ENCODE measurements around the gene HSPA1L. TPM values are rescaled to one million over a fixed set of nuclear protein-coding genes. Genes with fewer than 3 reads are reported as not detected.
A peak's percentile ranks its signal among the peaks of the same experiment; 100 is the strongest.

Gene HSPA1L
- total and polyA plus RNA-seq, 5 donors from 2014 or later = 2.2 to 5.5 (median 3.8) TPM

GRCh38 chr6:31768363-31769257 lies 46.5 kb downstream of the HSPA1L start:
- H3K27ac Mint-ChIP-seq = peak overlapping the region in 1 of 3 donors; percentile 42

GRCh38 chr6:31767096-31767645 lies 47.9 kb downstream of the HSPA1L start:
- Mint-ChIP-seq H3K4me1 (peaks cover 12 to 26% (median 17%) of the 10 kb centered on the region in 4 donors), H3K27ac (peak overlapping the region in 1 of 3 donors; percentile 23), H3K36me3 (peaks cover 3% of the 10 kb centered on the region), H3K4me3 (no peak overlapping the region), H3K27me3 (no peaks in the 10 kb centered on the region), H3K9me3 (peaks cover 0 to 1% (median 0%) of the 10 kb centered on the region in 7 donors)
- ATAC-seq (ENCODE audit: low read depth in 2 of 2) (no peak), DNase-seq (no peak)
- Histone ChIP-seq H3K4me1 (ENCODE audit: control insufficient read depth, insufficient read depth, low read length, poor library complexity, severe bottlenecking) (peaks cover 18% of the 10 kb centered on the region), H3K9me3 (ENCODE audit: control insufficient read depth in 2 of 2, low read length in 2 of 2) (no peaks in the 10 kb centered on the region), H3K36me3 (ENCODE audit: control insufficient read depth, insufficient read depth, low read length) (no peaks in the 10 kb centered on the region), H3K4me3 (ENCODE audit: low read depth, low read length) (no peak overlapping the region), H3K27ac (ENCODE audit: insufficient read depth, low read length, poor library complexity, severe bottlenecking) (no peak overlapping the region), H3K27me3 (ENCODE audit: control insufficient read depth, insufficient read depth, low read length) (no peaks in the 10 kb centered on the region)

More at GRCh38 chr6:31768363-31769257, 46.5 kb downstream of the HSPA1L start:
- no peak overlapping the region for H3K4me3 ChIP-seq (ENCODE audit: low read depth, low read length)
- ATAC-seq (ENCODE audit: low read depth in 2 of 2) (no peak), DNase-seq (no peak)
- no peaks in the 10 kb centered on the region for H3K27me3 Mint-ChIP-seq
- no peaks in the 10 kb centered on the region for H3K36me3 Mint-ChIP-seq
- H3K4me1 ChIP-seq (ENCODE audit: control insufficient read depth, insufficient read depth, low read length, poor library complexity, severe bottlenecking) = peaks cover 32% of the 10 kb centered on the region
- no peaks in the 10 kb centered on the region for H3K9me3 ChIP-seq (ENCODE audit: control insufficient read depth in 2 of 2, low read length in 2 of 2)
- no peaks in the 10 kb centered on the region for H3K36me3 ChIP-seq (ENCODE audit: control insufficient read depth, insufficient read depth, low read length)
- H3K27ac ChIP-seq (ENCODE audit: insufficient read depth, low read length, poor library complexity, severe bottlenecking) = no peak overlapping the region
- no peak overlapping the region for H3K4me3 Mint-ChIP-seq
- no peaks in the 10 kb centered on the region for H3K27me3 ChIP-seq (ENCODE audit: control insufficient read depth, insufficient read depth, low read length)
- peaks cover 11 to 39% (median 18%) of the 10 kb centered on the region in 4 donors for H3K4me1 Mint-ChIP-seq
- peaks cover 0 to 1% (median 0%) of the 10 kb centered on the region in 7 donors for H3K9me3 Mint-ChIP-seq

GRCh38 chr6:31765910-31766794 lies 48.9 kb downstream of the HSPA1L start:
- Mint-ChIP-seq H3K9me3 (peaks cover 0 to 1% (median 0%) of the 10 kb centered on the region in 7 donors), H3K36me3 (peaks cover 4% of the 10 kb centered on the region), H3K27me3 (no peaks in the 10 kb centered on the region), H3K4me3 (no peak overlapping the region), H3K4me1 (peaks cover 9 to 19% (median 12%) of the 10 kb centered on the region in 4 donors), H3K27ac (no peak overlapping the region)
- DNase-seq = no peak
- no peak for ATAC-seq (ENCODE audit: low read depth in 2 of 2)
- peaks cover 8% of the 10 kb centered on the region for H3K4me1 ChIP-seq (ENCODE audit: control insufficient read depth, insufficient read depth, low read length, poor library complexity, severe bottlenecking)
- H3K36me3 ChIP-seq (ENCODE audit: control insufficient read depth, insufficient read depth, low read length) = no peaks in the 10 kb centered on the region
- no peaks in the 10 kb centered on the region for H3K27me3 ChIP-seq (ENCODE audit: control insufficient read depth, insufficient read depth, low read length)
- H3K4me3 ChIP-seq (ENCODE audit: low read depth, low read length) = no peak overlapping the region
- H3K9me3 ChIP-seq (ENCODE audit: control insufficient read depth in 2 of 2, low read length in 2 of 2) = no peaks in the 10 kb centered on the region
- H3K27ac ChIP-seq (ENCODE audit: insufficient read depth, low read length, poor library complexity, severe bottlenecking) = no peak overlapping the region

GRCh38 chr6:31765559-31765909 lies 49.5 kb downstream of the HSPA1L start:
- H3K9me3 ChIP-seq (ENCODE audit: control insufficient read depth in 2 of 2, low read length in 2 of 2) = no peaks in the 10 kb centered on the region

GRCh38 chr6:31764198-31764597 lies 50.9 kb downstream of the HSPA1L start:
- ATAC-seq (ENCODE audit: low read depth in 2 of 2) = no peak
- H3K4me3 Mint-ChIP-seq = no peak overlapping the region

More at GRCh38 chr6:31765559-31765909, 49.5 kb downstream of the HSPA1L start:
- Mint-ChIP-seq H3K4me3 (no peak overlapping the region), H3K27me3 (no peaks in the 10 kb centered on the region), H3K4me1 (peaks cover 9 to 15% (median 11%) of the 10 kb centered on the region in 4 donors), H3K36me3 (peaks cover 7% of the 10 kb centered on the region), H3K27ac (peak overlapping the region in 2 of 3 donors; percentile 47 to 55), H3K9me3 (peaks cover 0 to 1% (median 0%) of the 10 kb centered on the region in 7 donors)
- Histone ChIP-seq H3K4me3 (ENCODE audit: low read depth, low read length) (no peak overlapping the region), H3K4me1 (ENCODE audit: control insufficient read depth, insufficient read depth, low read length, poor library complexity, severe bottlenecking) (peaks cover 3% of the 10 kb centered on the region), H3K27ac (ENCODE audit: insufficient read depth, low read length, poor library complexity, severe bottlenecking) (no peak overlapping the region), H3K27me3 (ENCODE audit: control insufficient read depth, insufficient read depth, low read length) (no peaks in the 10 kb centered on the region), H3K36me3 (ENCODE audit: control insufficient read depth, insufficient read depth, low read length) (no peaks in the 10 kb centered on the region)
- ATAC-seq (ENCODE audit: low read depth in 2 of 2) = no peak
- DNase-seq = no peak

GRCh38 chr6:31763619-31763940 lies 51.5 kb downstream of the HSPA1L start:
- Histone ChIP-seq H3K9me3 (ENCODE audit: control insufficient read depth in 2 of 2, low read length in 2 of 2) (no peaks in the 10 kb centered on the region), H3K4me3 (ENCODE audit: low read depth, low read length) (no peak overlapping the region), H3K4me1 (ENCODE audit: control insufficient read depth, insufficient read depth, low read length, poor library complexity, severe bottlenecking) (no peaks in the 10 kb centered on the region), H3K27me3 (ENCODE audit: control insufficient read depth, insufficient read depth, low read length) (no peaks in the 10 kb centered on the region), H3K36me3 (ENCODE audit: control insufficient read depth, insufficient read depth, low read length) (no peaks in the 10 kb centered on the region), H3K27ac (ENCODE audit: insufficient read depth, low read length, poor library complexity, severe bottlenecking) (no peak overlapping the region)
- H3K9me3 Mint-ChIP-seq = no peaks in the 10 kb centered on the region
- H3K4me3 Mint-ChIP-seq = no peak overlapping the region
- H3K27ac Mint-ChIP-seq = peak overlapping the region in 2 of 3 donors; percentile 70 to 81
- H3K4me1 Mint-ChIP-seq = peaks cover 0 to 5% (median 4%) of the 10 kb centered on the region in 4 donors
- ATAC-seq (ENCODE audit: low read depth in 2 of 2) (no peak), DNase-seq (no peak)
- H3K27me3 Mint-ChIP-seq = no peaks in the 10 kb centered on the region
- H3K36me3 Mint-ChIP-seq = peaks cover 19% of the 10 kb centered on the region

More at GRCh38 chr6:31764198-31764597, 50.9 kb downstream of the HSPA1L start:
- H3K27me3 ChIP-seq (ENCODE audit: control insufficient read depth, insufficient read depth, low read length) = no peaks in the 10 kb centered on the region
- no peaks in the 10 kb centered on the region for H3K36me3 ChIP-seq (ENCODE audit: control insufficient read depth, insufficient read depth, low read length)
- Mint-ChIP-seq H3K4me1 (peaks cover under 1 to 8% (median 5%) of the 10 kb centered on the region in 4 donors), H3K27ac (peak overlapping the region in 1 of 3 donors; percentile 81), H3K9me3 (peaks cover 0 to 1% (median 0%) of the 10 kb centered on the region in 7 donors), H3K36me3 (peaks cover 14% of the 10 kb centered on the region), H3K27me3 (no peaks in the 10 kb centered on the region)
- H3K27ac ChIP-seq (ENCODE audit: insufficient read depth, low read length, poor library complexity, severe bottlenecking) = no peak overlapping the region
- no peaks in the 10 kb centered on the region for H3K4me1 ChIP-seq (ENCODE audit: control insufficient read depth, insufficient read depth, low read length, poor library complexity, severe bottlenecking)
- DNase-seq = no peak
- no peak overlapping the region for H3K4me3 ChIP-seq (ENCODE audit: low read depth, low read length)
- H3K9me3 ChIP-seq (ENCODE audit: control insufficient read depth in 2 of 2, low read length in 2 of 2) = no peaks in the 10 kb centered on the region

GRCh38 chr6:31762878-31763618 lies 52.0 kb downstream of the HSPA1L start:
- no peak overlapping the region for H3K4me3 Mint-ChIP-seq
- Histone ChIP-seq H3K36me3 (ENCODE audit: control insufficient read depth, insufficient read depth, low read length) (no peaks in the 10 kb centered on the region), H3K27ac (ENCODE audit: insufficient read depth, low read length, poor library complexity, severe bottlenecking) (no peak overlapping the region), H3K4me1 (ENCODE audit: control insufficient read depth, insufficient read depth, low read length, poor library complexity, severe bottlenecking) (no peaks in the 10 kb centered on the region), H3K9me3 (ENCODE audit: control insufficient read depth in 2 of 2, low read length in 2 of 2) (no peaks in the 10 kb centered on the region), H3K27me3 (ENCODE audit: control insufficient read depth, insufficient read depth, low read length) (no peaks in the 10 kb centered on the region), H3K4me3 (ENCODE audit: low read depth, low read length) (no peak overlapping the region)
- DNase-seq (no peak), ATAC-seq (ENCODE audit: low read depth in 2 of 2) (no peak)
- peak overlapping the region in 2 of 3 donors; percentile 70 to 81 for H3K27ac Mint-ChIP-seq
- H3K4me1 Mint-ChIP-seq = peaks cover 0 to 5% (median 4%) of the 10 kb centered on the region in 4 donors
- H3K36me3 Mint-ChIP-seq = peaks cover 19% of the 10 kb centered on the region
- H3K27me3 Mint-ChIP-seq = no peaks in the 10 kb centered on the region
- H3K9me3 Mint-ChIP-seq = no peaks in the 10 kb centered on the region

Data from CD4-positive, CD25-positive, alpha-beta regulatory T cell (primary cell).